HG03521 (cell line): ENCODE data around the gene MALT1.
A peak's percentile ranks its signal among the peaks of the same experiment; 100 is the strongest.
"Not testable (repeated sequence)": the region's sequence is repeated elsewhere in the genome, so short reads cannot be mapped to it uniquely, and the experiment has no call there.

Source experiments
- ATAC-seq: cut with Tn5 transposase; IDR thresholded peaks from one replicate; pipeline ENCODE4 v1.9.1; 2021; ENCODE audit warnings: mild to moderate bottlenecking, moderate library complexity; ENCODE audit not compliant: unreplicated experiment

The MALT1 gene

GRCh38 chr18:58671111-58671631 is at the start of gene MALT1:
Gene MALT1, plus strand, starts transcription at chr18:58671465. Its CDS starts 179 bp downstream, at chr18:58671644.
- peak; percentile 79 for ATAC-seq

- ATAC-seq: no peak
Measured at GRCh38 chr18:58624011-58624410, 47.3 kb upstream of the MALT1 start.

- no peak for ATAC-seq
Measured at GRCh38 chr18:58625839-58626238, 45.4 kb upstream of the MALT1 start.

GRCh38 chr18:58630071-58630470 is 41.2 kb upstream of the MALT1 start:
- no peak for ATAC-seq

- no peak for ATAC-seq
Measured at GRCh38 chr18:58631301-58631700, 40.0 kb upstream of the MALT1 start.

GRCh38 chr18:58632552-58632951 is 38.7 kb upstream of the MALT1 start:
- no peak for ATAC-seq

- no peak for ATAC-seq
Measured at GRCh38 chr18:58633874-58634273, 37.4 kb upstream of the MALT1 start.

- no peak for ATAC-seq
Measured at GRCh38 chr18:58635891-58636290, 35.4 kb upstream of the MALT1 start.

GRCh38 chr18:58637197-58637596 is 34.1 kb upstream of the MALT1 start:
- ATAC-seq: no peak

GRCh38 chr18:58637946-58638345 is 33.3 kb upstream of the MALT1 start:
- ATAC-seq: no peak

GRCh38 chr18:58638441-58638840 is 32.8 kb upstream of the MALT1 start:
- no peak for ATAC-seq

- no peak for ATAC-seq
Measured at GRCh38 chr18:58639237-58639636, 32.0 kb upstream of the MALT1 start.

- ATAC-seq: no peak
Measured at GRCh38 chr18:58639751-58640427, 31.4 kb upstream of the MALT1 start.

GRCh38 chr18:58640428-58640805 is 30.8 kb upstream of the MALT1 start:
- no peak for ATAC-seq

GRCh38 chr18:58640891-58641610 is 30.2 kb upstream of the MALT1 start:
- ATAC-seq: no peak

GRCh38 chr18:58643557-58643956 is 27.7 kb upstream of the MALT1 start:
- ATAC-seq: not testable (repeated sequence)

- no peak for ATAC-seq
Measured at GRCh38 chr18:58645398-58645797, 25.9 kb upstream of the MALT1 start.

- no peak for ATAC-seq
Measured at GRCh38 chr18:58646334-58646862, 24.9 kb upstream of the MALT1 start.

GRCh38 chr18:58649966-58650816 is 21.1 kb upstream of the MALT1 start:
- peak; percentile 62 for ATAC-seq

- ATAC-seq: not testable (repeated sequence)
Measured at GRCh38 chr18:58650830-58651229, 20.4 kb upstream of the MALT1 start.

- not testable (repeated sequence) for ATAC-seq
Measured at GRCh38 chr18:58653144-58653722, 18.0 kb upstream of the MALT1 start.
